ENCODE measurements around the gene HOXA4.

HOXA4 gene

GRCh38 chr7:27147199-27148030 lies 16.9 kb upstream of the HOXA4 start, which contains the start of gene HOXA6:
HOXA6 (minus strand) TSS chr7:27147774; CDS start chr7:27147749, 25 bp downstream.
- in situ Hi-C loops (cut with MboI; ENCODE audit: low sequenced_read_pairs) = no loop called here

- in situ Hi-C loops (cut with MboI; ENCODE audit: low sequenced_read_pairs) = no loop called here
Measured at GRCh38 chr7:27146491-27147198, 16.1 kb upstream of the HOXA4 start.

- in situ Hi-C loops (cut with MboI; ENCODE audit: low sequenced_read_pairs) = no loop called here
Measured at GRCh38 chr7:27145914-27146412, 15.4 kb upstream of the HOXA4 start.

- in situ Hi-C loops (cut with MboI; ENCODE audit: low sequenced_read_pairs) = no loop called here
Measured at GRCh38 chr7:27145165-27145913, 14.8 kb upstream of the HOXA4 start.

- in situ Hi-C loops (cut with MboI; ENCODE audit: low sequenced_read_pairs) = no loop called here
Measured at GRCh38 chr7:27144781-27145164, 14.2 kb upstream of the HOXA4 start.

GRCh38 chr7:27143950-27144780 lies 13.6 kb upstream of the HOXA4 start:
- in situ Hi-C loops (cut with MboI; ENCODE audit: low sequenced_read_pairs) = no loop called here

- in situ Hi-C loops (cut with MboI; ENCODE audit: low sequenced_read_pairs) = no loop called here
Measured at GRCh38 chr7:27143023-27143949, 12.7 kb upstream of the HOXA4 start, which contains the start of gene HOXA5. HOXA5 (minus strand) TSS chr7:27143681; CDS start chr7:27143607, 74 bp downstream.

- in situ Hi-C loops (cut with MboI; ENCODE audit: low sequenced_read_pairs) = no loop called here
Measured at GRCh38 chr7:27142580-27143022, 12.0 kb upstream of the HOXA4 start.

GRCh38 chr7:27141923-27142579 lies 11.5 kb upstream of the HOXA4 start:
- in situ Hi-C loops (cut with MboI; ENCODE audit: low sequenced_read_pairs) = no loop called here

- in situ Hi-C loops (cut with MboI; ENCODE audit: low sequenced_read_pairs) = no loop called here
Measured at GRCh38 chr7:27141137-27141922, 10.8 kb upstream of the HOXA4 start.

- in situ Hi-C loops (cut with MboI; ENCODE audit: low sequenced_read_pairs) = no loop called here
Measured at GRCh38 chr7:27140126-27140857, 9.7 kb upstream of the HOXA4 start.

- in situ Hi-C loops (cut with MboI; ENCODE audit: low sequenced_read_pairs) = no loop called here
Measured at GRCh38 chr7:27139334-27140125, 9.0 kb upstream of the HOXA4 start.

GRCh38 chr7:27138985-27139333 lies 8.4 kb upstream of the HOXA4 start:
- in situ Hi-C loops (cut with MboI; ENCODE audit: low sequenced_read_pairs) = no loop called here

- in situ Hi-C loops (cut with MboI; ENCODE audit: low sequenced_read_pairs) = no loop called here
Measured at GRCh38 chr7:27138472-27138871, 7.9 kb upstream of the HOXA4 start.

- in situ Hi-C loops (cut with MboI; ENCODE audit: low sequenced_read_pairs) = no loop called here
Measured at GRCh38 chr7:27137640-27138315, 7.2 kb upstream of the HOXA4 start.

GRCh38 chr7:27134392-27134791 lies 3.8 kb upstream of the HOXA4 start:
- in situ Hi-C loops (cut with MboI; ENCODE audit: low sequenced_read_pairs) = no loop called here

Measured in hTERT RPE-1 (cell line).